Body of pancreas (tissue), 4 donors: ENCODE results near the gene KHDRBS2.

ENCODE experiments used
- CTCF ChIP-seq, 7 experiments: fragments of 450-650 bp in 4 of 7; fragments of 200-600 bp in 3 of 7; sonication (generic) in 3 of 7; IDR thresholded peaks; one replicate each; pipeline ENCODE4 v1.5.1; 2016 to 2019; ENCODE audit warnings: antibody characterized with exemption in 7 of 7
- POLR2A ChIP-seq, 3 donors: fragments of 450-650 bp; IDR thresholded peaks; one replicate each; pipeline ENCODE4 v1.6.1; 2016; ENCODE audit warnings: antibody characterized with exemption in 3 of 3, mild to moderate bottlenecking in 2 of 3

- no peak for TF ChIP-seq POLR2A (IDR thresholded peaks at IDR 0.05)
- TF ChIP-seq CTCF (IDR thresholded peaks at IDR 0.05), result no peak
Measured at GRCh38 chr6:62288974-62289373, 2.9 kb upstream of the KHDRBS2 start.
